HG03520 (cell line): ENCODE data around the gene NELFCD.

Experiments
- ATAC-seq: cut with Tn5 transposase; IDR thresholded peaks from one replicate; pipeline ENCODE4 v1.9.1; 2021; ENCODE audit warnings: mild to moderate bottlenecking, moderate library complexity; ENCODE audit not compliant: unreplicated experiment

Gene NELFCD

GRCh38 chr20:59042796-59043631 lies 62.0 kb downstream of the NELFCD start:
- ATAC-seq, result peak; percentile 81

GRCh38 chr20:59043698-59044097 lies 62.6 kb downstream of the NELFCD start:
- no peak for ATAC-seq

- no peak for ATAC-seq
Measured at GRCh38 chr20:59044295-59044694, 63.2 kb downstream of the NELFCD start.
